SU-DHL-6 (cell line): ENCODE results near the gene HEMK1.

Experiments used
- H2AFZ ChIP-seq: fragments of 200-600 bp; sonication (generic); 2 replicates; pipeline ENCODE4 v1.6.1; 2014; ENCODE audit warnings: low read depth, mild to moderate bottlenecking, moderate library complexity, mixed read lengths, antibody characterized with exemption, low read length; ENCODE audit not compliant: severe bottlenecking
- H3F3A ChIP-seq: fragments of 200-600 bp; shearing (Covaris generic); 2 replicates; pipeline ENCODE4 v1.6.0; 2016; ENCODE audit warnings: antibody characterized with exemption, mild to moderate bottlenecking; ENCODE audit not compliant: insufficient read depth
- H3K27ac ChIP-seq: fragments of 200-600 bp; sonication (generic); 2 replicates; pipeline ENCODE4 v1.5.1; 2016; ENCODE audit warnings: low read depth, mild to moderate bottlenecking, low read length, moderate library complexity, mixed read lengths
- H3K27me3 ChIP-seq: fragments of 200-600 bp; sonication (generic), shearing (Covaris generic); 2 replicates; pipeline ENCODE4 v1.6.0; 2014; ENCODE audit warnings: mild to moderate bottlenecking, low read length
- H3K36me3 ChIP-seq: fragments of 200-600 bp; sonication (generic); 2 replicates; pipeline ENCODE4 v1.6.1; 2014; ENCODE audit warnings: mild to moderate bottlenecking, low read length, mixed read lengths
- H3K4me2 ChIP-seq: fragments of 300-600, 200-600 bp; shearing (Covaris generic), sonication (generic); 2 replicates; pipeline ENCODE4 v1.6.0; 2014; ENCODE audit warnings: low read length, low read depth, mild to moderate bottlenecking; ENCODE audit not compliant: poor library complexity, severe bottlenecking
- H3K4me3 ChIP-seq: fragments of 200-600 bp; sonication (generic); 2 replicates; pipeline ENCODE4 v1.5.1; 2014; ENCODE audit warnings: antibody characterized with exemption, low read length, mild to moderate bottlenecking, mixed read lengths; ENCODE audit not compliant: insufficient read depth, poor library complexity, severe bottlenecking
- H3K79me2 ChIP-seq: fragments of 200-600 bp; sonication (generic); 2 replicates; pipeline ENCODE4 v1.6.1; 2014; ENCODE audit warnings: mild to moderate bottlenecking, low read length, moderate library complexity; ENCODE audit not compliant: insufficient read depth
- H3K9ac ChIP-seq: fragments of 200-600 bp; sonication (generic); 2 replicates; pipeline ENCODE4 v1.7.0; 2014; ENCODE audit warnings: mild to moderate bottlenecking, low read length
- H3K9me2 ChIP-seq: fragments of 200-600 bp; sonication (generic); replicated peaks from 2 replicates; pipeline ENCODE4 v1.6.1; 2014; ENCODE audit warnings: low read length; ENCODE audit not compliant: insufficient read depth
- H3K9me3 ChIP-seq: fragments of 200-600 bp; sonication (generic); 2 replicates; pipeline ENCODE4 v1.6.1; 2014; ENCODE audit warnings: low read length, mixed read lengths; ENCODE audit not compliant: insufficient read depth
- H4K20me1 ChIP-seq: fragments of 200-600 bp; sonication (generic); 2 replicates; pipeline ENCODE4 v1.6.1; 2014; ENCODE audit warnings: low read depth, mild to moderate bottlenecking, antibody characterized with exemption, low read length, moderate library complexity, mixed read lengths
- CTCF ChIP-seq: fragments of 200-600 bp; sonication (generic); IDR thresholded peaks from one replicate; pipeline ENCODE4 v1.5.1; 2017; ENCODE audit warnings: antibody characterized with exemption, mild to moderate bottlenecking, low read length, moderate library complexity; ENCODE audit not compliant: insufficient read depth, poor library complexity, severe bottlenecking
- EZH2phosphoT487 ChIP-seq: fragments of 200-600 bp; sonication (generic), shearing (Covaris generic); conservative IDR thresholded peaks from 2 replicates; pipeline ENCODE4 v1.6.1; 2018; ENCODE audit warnings: mild to moderate bottlenecking, antibody characterized with exemption, low read length, moderate library complexity, mixed read lengths

The HEMK1 gene

GRCh38 chr3:50523279-50523811 is 46.0 kb upstream of the HEMK1 start:
- Histone ChIP-seq H3K79me2 (no peaks in the 10 kb centered on the region), H2AFZ (no peak overlapping the region), H3K9ac (no peak overlapping the region), H3F3A (no peaks in the 10 kb centered on the region), H3K4me2 (no peak overlapping the region), H3K9me3 (no peaks in the 10 kb centered on the region), H3K36me3 (no peaks in the 10 kb centered on the region), H3K27me3 (no peaks in the 10 kb centered on the region), H3K4me3 (no peak overlapping the region), H4K20me1 (no peaks in the 10 kb centered on the region), H3K9me2 (no peaks in the 10 kb centered on the region), H3K27ac (no peak overlapping the region)
- no peak for TF ChIP-seq EZH2phosphoT487

GRCh38 chr3:50524746-50525145 is 44.6 kb upstream of the HEMK1 start:
- Histone ChIP-seq H3K9ac (no peak overlapping the region), H3K79me2 (no peaks in the 10 kb centered on the region), H3F3A (no peaks in the 10 kb centered on the region), H2AFZ (no peak overlapping the region), H3K27me3 (no peaks in the 10 kb centered on the region), H4K20me1 (no peaks in the 10 kb centered on the region), H3K9me2 (no peaks in the 10 kb centered on the region), H3K27ac (no peak overlapping the region), H3K4me2 (no peak overlapping the region), H3K4me3 (no peak overlapping the region), H3K9me3 (no peaks in the 10 kb centered on the region), H3K36me3 (no peaks in the 10 kb centered on the region)
- TF ChIP-seq CTCF (no peak), EZH2phosphoT487 (no peak)

- Histone ChIP-seq H3K9me2 (no peaks in the 10 kb centered on the region), H3K27me3 (no peaks in the 10 kb centered on the region), H3K9ac (no peak overlapping the region), H3K79me2 (no peaks in the 10 kb centered on the region), H3K4me2 (no peak overlapping the region), H3F3A (no peaks in the 10 kb centered on the region), H3K27ac (no peak overlapping the region), H3K9me3 (no peaks in the 10 kb centered on the region), H2AFZ (no peak overlapping the region), H4K20me1 (no peaks in the 10 kb centered on the region), H3K4me3 (no peak overlapping the region), H3K36me3 (no peaks in the 10 kb centered on the region)
- TF ChIP-seq EZH2phosphoT487, result no peak
- TF ChIP-seq CTCF, result no peak
These were observed 44.0 kb upstream of the HEMK1 start for GRCh38 chr3:50525191-50525910.

- no peaks in the 10 kb centered on the region for H3K9me2 ChIP-seq
- H3K27me3 ChIP-seq, result no peaks in the 10 kb centered on the region
- no peak overlapping the region for H3K27ac ChIP-seq
- no peaks in the 10 kb centered on the region for H3K79me2 ChIP-seq
- no peaks in the 10 kb centered on the region for H3K36me3 ChIP-seq
- H2AFZ ChIP-seq, result no peak overlapping the region
- TF ChIP-seq CTCF (no peak), EZH2phosphoT487 (no peak)
- H4K20me1 ChIP-seq, result no peaks in the 10 kb centered on the region
- no peaks in the 10 kb centered on the region for H3K9me3 ChIP-seq
- no peak overlapping the region for H3K4me3 ChIP-seq
- no peaks in the 10 kb centered on the region for H3F3A ChIP-seq
- H3K4me2 ChIP-seq, result no peak overlapping the region
- H3K9ac ChIP-seq, result no peak overlapping the region
These were observed 43.3 kb upstream of the HEMK1 start for GRCh38 chr3:50525987-50526386.
